Right hindlimb (tissue), 1 donor: ENCODE measurements around the gene NDUFB8.

Experiments
- DNase-seq: peaks from one replicate; pipeline ENCODE4 v3.0.0-alpha.2; 2018

NDUFB8 gene

GRCh38 chr10:100535715-100536353, 6.2 kb upstream of the NDUFB8 start, which contains the start of gene HIF1AN:
Gene HIF1AN (plus strand): TSS chr10:100535943. CDS start chr10:100535959, 16 bp downstream.
- peak; percentile 92 for DNase-seq

DNA sequence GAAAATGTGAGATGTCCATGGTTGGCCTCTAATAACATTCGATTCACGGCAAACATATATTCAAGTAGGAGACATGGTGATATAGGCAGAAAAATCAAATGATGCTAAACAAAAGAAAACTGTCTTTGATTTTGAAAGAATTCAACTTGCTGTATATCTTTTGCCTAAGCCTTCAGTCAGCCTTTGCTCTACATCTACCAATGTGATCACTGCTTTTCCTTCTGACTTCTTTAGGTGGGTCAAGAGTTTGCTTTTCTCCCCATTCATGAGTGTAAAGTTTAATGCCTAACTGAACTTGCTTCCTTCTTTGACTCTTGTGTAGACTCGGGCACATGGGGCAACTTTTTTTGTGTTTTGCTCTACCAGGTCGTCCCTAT, 5.7 kb upstream of the NDUFB8 start:
- no peak for DNase-seq

- DNase-seq = no peak
These were observed 5.1 kb upstream of the NDUFB8 start for GRCh38 chr10:100534726-100535125.

GRCh38 chr10:100531761-100532160, 2.1 kb upstream of the NDUFB8 start:
- DNase-seq = no peak

DNA sequence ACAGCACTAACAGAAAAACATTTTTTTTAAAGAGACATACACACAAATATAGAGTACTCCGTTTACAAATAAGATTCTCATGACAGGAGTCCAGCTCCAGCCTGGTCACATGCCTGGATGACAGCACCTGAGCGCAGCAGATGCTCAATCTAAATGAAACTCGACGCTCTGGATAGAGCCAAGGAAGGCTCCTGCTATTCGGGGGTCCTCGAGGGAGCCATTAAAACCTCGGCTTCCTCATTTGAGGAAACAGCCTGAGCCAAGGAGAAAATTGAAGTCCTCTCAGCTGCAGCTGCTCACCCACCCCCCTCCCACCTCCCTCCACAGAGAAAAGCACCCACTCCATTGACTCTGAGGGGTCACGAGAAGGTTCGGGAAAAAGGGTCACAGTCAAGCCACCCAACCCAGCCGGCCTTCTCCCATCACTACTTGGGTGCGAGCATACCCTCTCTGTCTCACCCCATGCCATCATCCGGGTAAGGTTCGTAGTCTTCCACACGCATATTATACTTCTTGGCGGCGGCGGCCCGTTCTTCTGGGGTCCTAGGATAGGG, 673 bp downstream of the NDUFB8 start:
- peak; percentile 75 for DNase-seq

- DNase-seq = no peak
These were observed 1.4 kb downstream of the NDUFB8 start for GRCh38 chr10:100528123-100528886.

DNA sequence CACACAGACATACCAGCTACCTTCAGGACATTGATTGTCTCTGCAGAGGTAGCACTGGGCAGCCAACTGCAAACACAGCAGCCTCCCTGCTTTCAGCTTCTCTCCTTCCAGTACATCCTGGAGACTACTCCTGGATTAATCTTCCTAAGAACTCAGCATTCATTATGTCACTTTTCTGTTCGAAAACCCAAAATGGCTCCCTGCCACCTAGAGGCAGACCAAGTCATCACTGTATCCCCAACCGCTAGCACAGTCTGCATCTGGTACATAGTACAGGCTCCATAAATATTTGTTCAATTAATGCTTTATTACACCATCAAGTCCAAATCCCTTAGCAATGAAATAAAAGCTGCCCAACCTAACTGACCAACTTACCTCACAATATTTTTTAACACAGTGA, 5.0 kb downstream of the NDUFB8 start:
- no peak for DNase-seq

DNA sequence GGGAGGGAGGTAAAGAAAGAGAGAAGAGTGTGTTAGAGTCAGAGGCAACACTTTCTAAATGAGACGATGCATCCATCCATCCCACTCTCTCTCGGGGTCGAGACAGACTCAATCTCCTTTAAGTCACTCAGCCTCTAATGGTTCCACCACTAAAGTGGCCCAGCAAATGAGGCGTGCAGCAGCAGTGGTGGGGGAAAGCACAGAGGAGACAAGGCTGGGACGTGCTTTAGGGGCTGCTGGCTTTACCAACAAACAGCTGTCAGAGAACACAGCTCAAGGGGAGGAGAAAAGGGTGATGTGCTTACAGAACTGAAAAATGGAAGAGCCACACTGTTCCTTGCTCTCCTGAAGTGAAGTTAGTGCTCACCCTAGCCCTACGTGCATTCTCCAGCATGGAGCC, 5.5 kb downstream of the NDUFB8 start:
- no peak for DNase-seq

- DNase-seq = no peak
These were observed 6.7 kb downstream of the NDUFB8 start for GRCh38 chr10:100522945-100523344.

GRCh38 chr10:100522107-100522801, 7.4 kb downstream of the NDUFB8 start:
- DNase-seq = no peak

GRCh38 chr10:100520811-100521210, 8.9 kb downstream of the NDUFB8 start:
- no peak for DNase-seq

GRCh38 chr10:100519311-100520051, 10.2 kb downstream of the NDUFB8 start, which contains the start of gene SEC31B:
Gene SEC31B (minus strand): TSS chr10:100519861. CDS start chr10:100516952, 2,909 bp downstream.
- DNase-seq = peak; percentile 53

DNA sequence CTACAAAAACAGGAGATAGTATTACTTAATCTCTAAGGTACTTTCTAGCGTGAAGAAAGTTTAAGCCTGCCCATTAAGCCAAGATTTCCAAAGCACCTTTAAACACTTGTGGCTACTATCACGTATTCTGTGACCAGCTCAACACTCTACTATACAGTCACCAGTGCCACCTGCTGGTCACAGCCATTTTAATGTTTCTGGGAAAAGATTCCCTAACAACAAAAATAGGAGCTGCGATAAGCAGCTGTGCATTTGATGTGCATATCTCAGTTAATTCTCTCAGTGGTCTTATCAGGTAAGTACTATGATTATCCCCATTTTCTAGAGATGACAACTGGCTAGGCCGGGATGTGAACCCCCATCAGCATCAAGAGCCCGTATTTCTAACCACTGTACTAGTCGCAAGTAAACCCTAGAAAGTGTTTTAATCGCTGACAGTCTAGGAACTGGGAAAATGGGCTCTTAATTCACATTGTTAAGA, 10.9 kb downstream of the NDUFB8 start:
- peak; percentile 53 for DNase-seq

DNA sequence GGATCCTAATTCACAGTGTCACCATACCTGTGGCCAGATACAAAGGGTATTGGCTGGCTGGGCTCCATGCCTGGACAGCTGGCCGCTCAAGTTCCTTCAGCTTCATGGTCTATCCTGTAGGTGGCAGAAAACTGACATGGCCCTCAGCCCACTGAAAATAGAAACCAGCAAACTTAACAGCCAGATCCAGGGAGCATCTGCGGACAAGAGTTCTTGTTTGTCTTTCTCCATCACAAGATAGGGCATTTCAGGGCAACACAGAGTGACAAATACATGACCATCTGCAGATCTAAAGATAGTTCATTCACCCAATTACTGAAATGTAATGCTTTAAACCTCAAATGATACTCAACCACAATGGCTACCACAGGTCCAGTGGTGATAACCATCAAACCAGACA, 12.8 kb downstream of the NDUFB8 start:
- no peak for DNase-seq

- DNase-seq = no peak
These were observed 14.1 kb downstream of the NDUFB8 start for GRCh38 chr10:100515612-100516011.

GRCh38 chr10:100510533-100511308, 18.9 kb downstream of the NDUFB8 start:
- DNase-seq = no peak

DNA sequence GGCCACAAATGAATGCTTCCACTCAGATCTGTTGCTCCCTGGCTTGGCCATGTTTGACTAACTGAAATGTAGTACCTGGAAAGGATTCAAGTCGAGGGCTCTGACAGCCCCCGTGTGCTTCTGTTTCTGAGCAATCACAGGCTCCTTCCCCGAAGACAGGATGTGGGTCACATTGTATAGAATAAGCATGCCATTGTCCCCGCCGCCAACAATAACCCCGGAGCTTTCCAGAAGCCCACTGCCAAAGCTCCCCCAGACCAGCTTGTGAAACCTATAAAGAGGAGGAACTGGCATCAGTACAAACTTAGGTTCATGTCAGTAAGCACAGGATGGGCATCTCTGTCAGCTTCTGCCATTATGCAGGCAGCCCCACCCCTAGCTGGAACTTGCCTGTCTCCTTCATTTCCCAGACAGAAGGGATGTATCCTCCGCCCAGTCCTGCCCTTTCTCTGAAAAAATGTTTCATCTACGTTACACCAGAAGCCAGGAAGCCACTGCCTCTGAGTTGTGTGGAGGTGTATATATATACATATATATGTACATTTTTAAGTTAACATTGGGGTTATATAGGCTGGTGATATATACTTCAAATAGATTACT, 20.3 kb downstream of the NDUFB8 start:
- no peak for DNase-seq

GRCh38 chr10:100508691-100509150, 20.9 kb downstream of the NDUFB8 start:
- DNase-seq = no peak

GRCh38 chr10:100508266-100508665, 21.4 kb downstream of the NDUFB8 start:
- DNase-seq = no peak

DNA sequence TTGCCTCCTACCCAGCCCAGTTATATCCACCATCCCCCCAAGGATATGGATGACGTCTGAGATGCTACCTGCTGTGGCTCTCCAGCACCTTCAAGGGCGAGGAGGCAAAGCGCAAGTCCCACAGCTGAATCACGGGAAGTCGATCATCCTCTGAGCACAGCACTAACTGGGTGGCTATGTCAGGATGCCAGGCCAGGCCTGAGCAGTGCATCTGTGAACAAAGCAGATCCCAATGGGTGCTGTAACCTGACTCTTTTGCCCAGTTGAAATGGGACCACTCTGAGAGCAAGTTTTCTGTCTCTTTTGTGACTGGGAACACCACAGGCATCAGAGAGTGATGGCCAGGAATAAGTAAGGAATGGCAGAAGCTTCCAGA, 22.3 kb downstream of the NDUFB8 start:
- no peak for DNase-seq
